ENCODE results near the gene ACOX1.
"Not testable (repeated sequence)": the region's sequence is repeated elsewhere in the genome, so short reads cannot be mapped to it uniquely, and the experiment has no call there.

ACOX1 gene

GRCh38 chr17:75981019-75981615 is 2.2 kb upstream of the ACOX1 start:
- TF ChIP-seq CTCF (conservative IDR thresholded peaks at IDR 0.05; ENCODE audit: control insufficient read depth, insufficient read depth, low read depth, low read length): no peak
- H3K4me3 ChIP-seq (ENCODE audit: control insufficient read depth, low read depth, low read length): no peak overlapping the region
- no peak for DNase-seq (ENCODE audit: low read depth)

- peak; percentile 38 for DNase-seq (ENCODE audit: low read depth)
These were observed 1.4 kb upstream of the ACOX1 start for GRCh38 chr17:75980188-75981018.

GRCh38 chr17:75979705-75980187 is 780 bp upstream of the ACOX1 start:
- peak; percentile 87 for DNase-seq (ENCODE audit: low read depth)

More at GRCh38 chr17:75980188-75981018, 1.4 kb upstream of the ACOX1 start:
- H3K4me3 ChIP-seq (ENCODE audit: control insufficient read depth, low read depth, low read length): peak overlapping the region; percentile 88
- TF ChIP-seq CTCF (conservative IDR thresholded peaks at IDR 0.05; ENCODE audit: control insufficient read depth, insufficient read depth, low read depth, low read length): no peak

GRCh38 chr17:75976175-75976848 is 2.7 kb downstream of the ACOX1 start:
- TF ChIP-seq CTCF (conservative IDR thresholded peaks at IDR 0.05; ENCODE audit: control insufficient read depth, insufficient read depth, low read depth, low read length): no peak
- H3K4me3 ChIP-seq (ENCODE audit: control insufficient read depth, low read depth, low read length): peak overlapping the region; percentile 24

More at GRCh38 chr17:75979705-75980187, 780 bp upstream of the ACOX1 start:
- TF ChIP-seq CTCF (conservative IDR thresholded peaks at IDR 0.05; ENCODE audit: control insufficient read depth, insufficient read depth, low read depth, low read length): no peak
- peak overlapping the region; percentile 88 for H3K4me3 ChIP-seq (ENCODE audit: control insufficient read depth, low read depth, low read length)

GRCh38 chr17:75975757-75976174 is 3.2 kb downstream of the ACOX1 start:
- no peak for TF ChIP-seq CTCF (conservative IDR thresholded peaks at IDR 0.05; ENCODE audit: control insufficient read depth, insufficient read depth, low read depth, low read length)
- H3K4me3 ChIP-seq (ENCODE audit: control insufficient read depth, low read depth, low read length): peak overlapping the region; percentile 24
- DNase-seq (ENCODE audit: low read depth): no peak

More at GRCh38 chr17:75976175-75976848, 2.7 kb downstream of the ACOX1 start:
- DNase-seq (ENCODE audit: low read depth): peak; percentile 73

GRCh38 chr17:75975187-75975586 is 3.8 kb downstream of the ACOX1 start:
- H3K4me3 ChIP-seq (ENCODE audit: control insufficient read depth, low read depth, low read length): not testable (repeated sequence)

More at GRCh38 chr17:75975187-75975586, 3.8 kb downstream of the ACOX1 start:
- DNase-seq (ENCODE audit: low read depth): not testable (repeated sequence)

Data from fibroblast of mammary gland (primary cell).